Activated CD4-positive, alpha-beta T cell treated with anti-CD3 and anti-CD28 coated beads, Interleukin-2, amount 50 U/mL, for 24 hours (primary cell): Measurements from ENCODE around the gene PYURF.

Source experiments
- DNase-seq, 2 donors: peaks; one replicate each; pipeline ENCODE4 v3.0.0-alpha.2; 2020; ENCODE audit warnings: low read depth in 1 of 2, low spot score in 1 of 2

PYURF gene

GRCh38 chr4:88514557-88515511 lies 8.7 kb downstream of the PYURF start:
- no peak for DNase-seq

GRCh38 chr4:88511236-88511635 lies 12.3 kb downstream of the PYURF start:
- no peak for DNase-seq

DNA sequence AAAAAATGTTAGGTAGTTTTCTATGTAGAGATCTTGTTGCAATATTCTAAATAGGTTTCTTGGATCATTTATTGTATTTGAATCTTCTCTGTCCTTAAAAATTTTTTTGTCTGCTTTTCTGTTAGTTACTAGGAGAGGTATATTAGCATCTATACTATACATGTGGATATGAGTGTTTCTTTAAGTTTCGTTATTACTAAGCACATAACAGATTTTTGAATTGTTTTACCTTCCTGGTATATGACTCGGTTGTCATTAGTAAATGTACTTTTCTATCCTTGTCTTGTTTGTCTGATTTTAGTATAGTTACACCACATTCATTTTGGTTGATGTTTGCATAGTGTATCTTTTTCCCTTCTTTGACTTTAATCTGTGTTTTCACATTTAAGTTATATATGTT lies 20.2 kb downstream of the PYURF start:
- DNase-seq = no peak

- no peak for DNase-seq
Observed at GRCh38 chr4:88497859-88498409, 25.6 kb downstream of the PYURF start.

DNA sequence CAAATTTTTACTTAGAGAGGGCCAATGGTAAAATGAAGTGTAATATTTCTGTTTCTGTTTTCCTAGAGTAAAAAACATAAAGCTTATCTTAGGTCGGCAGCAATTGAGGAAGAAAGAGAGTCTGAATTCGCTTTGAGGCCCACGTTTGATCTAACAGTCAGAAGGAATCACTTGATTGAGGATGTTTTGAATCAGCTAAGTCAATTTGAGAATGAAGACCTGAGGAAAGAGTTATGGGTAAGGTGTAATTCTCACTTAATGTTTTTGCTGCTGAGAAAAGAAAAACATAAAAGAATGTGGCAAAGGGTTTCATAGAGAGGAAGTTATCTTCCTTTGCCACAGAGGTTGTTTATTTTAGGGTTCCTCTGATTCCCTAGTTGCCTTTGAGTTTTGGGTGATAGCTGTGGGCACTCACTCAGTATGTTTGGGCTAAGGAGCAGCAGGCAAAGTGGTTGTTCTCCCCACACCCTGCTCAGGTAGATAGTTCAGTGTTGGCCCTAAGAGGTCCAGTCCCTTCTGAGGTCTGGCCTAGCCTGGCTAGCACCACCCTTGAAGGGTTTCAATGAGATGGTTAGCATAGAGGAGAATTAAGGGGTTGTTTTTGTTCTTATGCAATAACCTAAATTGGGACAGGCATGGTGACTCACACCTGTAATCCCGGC lies 34.3 kb downstream of the PYURF start:
- DNase-seq = no peak

- DNase-seq = no peak
Observed at GRCh38 chr4:88481537-88481936, 42.0 kb downstream of the PYURF start.

GRCh38 chr4:88478247-88478646 lies 45.3 kb downstream of the PYURF start:
- DNase-seq = no peak

GRCh38 chr4:88477229-88477860 lies 46.2 kb downstream of the PYURF start:
- no peak for DNase-seq
